NK-92 treated with Interleukin-12 subunit alpha and Interleukin-12 subunit beta, amount 100 ng/mL, for 24 hours (cell line): ENCODE measurements around the gene LRRTM3.

Experiments
- DNase-seq: peaks from one replicate; lab custom pipeline; 2025; lab: John Stamatoyannopoulos, UW

Gene LRRTM3

DNA sequence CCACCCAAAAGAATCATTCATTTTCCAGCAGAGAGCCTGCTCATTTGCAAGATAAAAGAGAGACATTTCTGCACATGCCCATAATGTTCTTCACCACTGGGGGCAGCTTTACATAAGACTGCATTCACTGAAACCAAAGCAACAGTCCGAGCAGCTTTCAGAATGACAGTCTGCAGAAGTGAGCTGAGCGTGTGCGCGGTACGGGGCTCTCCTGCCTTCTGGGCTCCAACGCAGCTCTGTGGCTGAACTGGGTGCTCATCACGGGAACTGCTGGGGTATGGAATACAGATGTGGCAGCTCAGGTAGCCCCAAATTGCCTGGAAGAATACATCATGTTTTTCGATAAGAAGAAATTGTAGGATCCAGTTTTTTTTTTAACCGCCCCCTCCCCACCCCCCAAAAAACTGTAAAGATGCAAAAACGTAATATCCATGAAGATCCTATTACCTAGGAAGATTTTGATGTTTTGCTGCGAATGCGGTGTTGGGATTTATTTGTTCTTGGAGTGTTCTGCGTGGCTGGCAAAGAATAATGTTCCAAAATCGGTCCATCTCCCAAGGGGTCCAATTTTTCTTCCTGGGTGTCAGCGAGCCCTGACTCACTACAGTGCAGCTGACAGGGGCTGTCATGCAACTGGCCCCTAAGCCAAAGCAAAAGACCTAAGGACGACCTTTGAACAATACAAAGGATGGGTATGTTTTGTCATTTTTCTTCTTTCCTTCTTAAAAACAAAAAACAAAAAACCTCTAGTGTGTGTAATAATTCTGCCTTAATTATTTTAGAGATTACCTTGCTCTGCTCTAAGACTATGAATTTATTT is at the start of gene LRRTM3:
LRRTM3 (plus strand) TSS at position 141 of the 820 bp plus-strand sequence.
- DNase-seq = no peak

DNA sequence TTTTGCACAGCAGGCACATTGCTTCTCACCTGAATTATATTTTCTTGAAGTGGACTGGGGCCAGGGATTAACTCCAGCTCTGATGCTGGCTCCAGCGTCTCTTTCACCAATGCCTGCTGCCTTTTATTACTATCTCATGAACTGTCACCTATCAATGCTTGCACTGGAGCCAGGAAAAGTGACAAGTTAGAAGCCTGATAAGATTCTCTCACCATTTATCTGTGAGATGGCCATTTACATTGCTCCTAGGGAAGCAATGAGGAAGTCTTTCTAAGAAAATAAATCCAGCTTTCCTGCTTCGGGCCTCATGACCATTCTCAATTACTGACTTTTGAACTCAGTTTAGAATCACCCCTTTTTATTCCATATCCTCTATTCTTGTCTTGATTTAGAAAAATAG is 48.5 kb upstream of the LRRTM3 start:
- no peak for DNase-seq

DNA sequence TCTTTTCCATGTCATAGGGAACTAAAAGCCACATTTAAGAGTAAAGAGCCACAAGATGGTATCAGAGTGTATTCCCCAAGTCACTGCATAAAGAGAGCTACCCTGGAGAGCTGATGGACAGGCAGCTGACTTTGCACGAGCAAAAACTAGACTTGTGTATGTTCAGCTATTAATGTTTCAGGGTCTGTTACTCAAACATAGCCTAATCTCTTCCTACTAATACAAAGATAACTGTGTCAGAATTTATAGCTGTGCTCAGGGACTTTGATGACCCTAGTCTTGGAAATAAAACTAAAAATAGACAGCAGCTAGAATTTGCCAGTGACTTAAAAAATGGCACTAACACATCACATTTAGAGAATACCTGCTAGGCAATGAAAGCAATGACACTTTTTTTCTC is 45.5 kb upstream of the LRRTM3 start:
- DNase-seq = no peak

DNA sequence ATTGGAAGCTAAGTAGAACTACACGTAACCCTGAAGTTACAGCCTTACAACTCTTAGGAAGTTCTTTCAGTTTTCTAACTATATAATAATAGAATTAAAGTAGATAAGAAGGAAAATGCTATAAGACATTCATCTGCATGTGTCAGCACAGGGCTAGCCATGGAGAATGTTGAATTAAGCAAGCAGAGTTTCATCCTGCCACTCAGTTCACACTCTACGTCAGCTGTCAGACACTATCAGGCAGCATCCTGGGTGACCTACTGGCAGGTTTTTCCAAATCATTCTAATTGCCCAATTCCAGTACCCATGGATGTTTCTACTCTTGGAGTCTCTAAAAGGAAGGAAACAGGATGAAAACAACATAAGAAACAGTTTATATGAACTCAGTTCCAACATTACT is 45.0 kb upstream of the LRRTM3 start:
- no peak for DNase-seq

- DNase-seq = no peak
Measured at GRCh38 chr10:66881814-66882213, 44.0 kb upstream of the LRRTM3 start.

GRCh38 chr10:66882271-66882670 is 43.6 kb upstream of the LRRTM3 start:
- no peak for DNase-seq

DNA sequence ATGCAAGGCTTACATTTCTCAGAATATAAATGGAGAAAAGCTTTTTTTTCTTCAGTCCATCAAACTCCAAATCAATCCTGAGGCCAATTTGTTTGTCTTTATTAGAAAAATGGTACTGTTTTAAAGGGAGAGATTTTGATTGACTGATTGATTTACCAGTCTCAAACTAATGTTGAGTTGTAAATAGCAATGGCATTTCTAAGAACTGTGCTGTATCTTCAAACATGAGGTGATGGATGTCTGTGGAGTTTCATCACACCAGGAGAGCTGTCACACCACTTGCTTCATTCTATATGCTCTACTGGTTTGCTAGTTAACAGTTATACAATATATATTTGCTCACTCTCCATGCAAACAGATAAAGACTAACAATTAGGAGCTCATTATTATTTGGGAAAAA is 39.0 kb upstream of the LRRTM3 start:
- no peak for DNase-seq

DNA sequence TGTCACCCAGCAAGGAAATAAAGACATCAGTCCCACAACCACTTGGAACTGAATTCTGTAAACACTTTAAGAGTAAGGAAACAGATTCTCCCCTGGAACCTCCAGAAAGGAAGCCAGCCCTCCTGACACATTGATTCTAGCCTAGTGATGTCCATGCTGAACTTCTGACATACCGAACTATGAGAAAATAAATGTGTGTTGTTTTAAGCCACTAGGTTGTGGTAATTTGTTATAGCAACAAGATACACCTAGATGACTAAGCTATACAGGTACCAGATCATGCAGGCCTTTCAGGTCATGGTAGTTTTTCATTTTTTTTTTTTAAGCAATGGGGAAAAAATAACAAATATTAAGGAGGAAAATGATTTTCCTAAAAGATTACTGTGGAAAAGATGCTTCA is 37.6 kb upstream of the LRRTM3 start:
- DNase-seq = no peak

GRCh38 chr10:66892871-66893270 is 33.0 kb upstream of the LRRTM3 start:
- DNase-seq = no peak

DNA sequence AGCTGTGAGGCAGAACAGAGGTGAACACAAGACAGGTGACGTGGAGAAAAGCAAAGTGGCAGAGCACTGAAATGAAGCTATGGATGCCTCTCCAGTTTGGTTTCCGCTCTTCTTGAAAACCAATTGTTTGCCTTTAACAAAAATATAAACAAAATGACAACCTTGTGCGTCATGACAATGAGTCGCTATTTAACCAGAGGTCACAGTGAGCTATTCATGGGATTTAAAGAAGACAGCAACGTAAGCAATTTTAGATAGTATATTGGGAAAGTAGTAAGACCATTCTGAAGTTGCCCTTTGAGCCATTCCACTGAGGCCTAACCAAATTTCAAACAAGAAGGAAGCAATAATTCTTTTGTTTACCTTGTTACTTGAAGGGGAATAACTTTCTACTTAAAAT is 15.2 kb upstream of the LRRTM3 start:
- DNase-seq = no peak

DNA sequence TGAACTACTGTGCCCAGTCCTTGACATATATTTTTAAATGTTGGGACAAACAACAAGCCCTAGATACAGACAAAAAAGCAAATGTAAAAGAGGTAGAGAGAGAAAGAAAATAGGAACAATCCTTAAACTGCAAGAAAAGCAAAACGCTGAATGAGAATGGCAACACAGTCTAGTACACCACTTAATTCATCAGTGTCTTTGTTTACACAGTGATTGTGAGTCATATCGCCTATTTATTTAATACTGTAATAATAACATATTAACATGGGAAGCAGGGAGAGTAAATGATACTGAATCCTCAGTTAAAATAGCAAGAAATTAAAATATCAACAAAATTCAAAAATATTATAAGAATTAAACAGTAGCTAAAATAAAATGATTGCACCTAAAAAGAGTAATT is 9.8 kb upstream of the LRRTM3 start:
- no peak for DNase-seq

DNA sequence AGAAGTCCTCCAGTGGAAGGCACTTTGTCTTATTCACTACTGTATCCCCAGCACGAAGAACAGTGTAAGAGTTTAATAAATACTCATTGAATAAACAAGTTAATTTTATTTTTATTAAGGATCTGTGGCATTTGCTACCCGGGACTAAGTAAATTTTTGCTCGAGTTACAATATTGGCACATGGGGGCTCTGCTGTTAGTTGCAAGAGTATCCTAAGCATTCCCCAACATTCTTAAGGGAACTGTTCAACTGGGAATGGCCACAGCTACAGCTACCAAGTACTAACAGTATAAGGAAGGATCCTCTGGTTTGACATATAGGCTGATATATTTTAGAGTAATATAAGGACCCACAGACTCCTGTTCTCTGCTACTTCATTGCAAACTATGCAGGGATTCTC is 8.7 kb upstream of the LRRTM3 start:
- DNase-seq = no peak

GRCh38 chr10:66919248-66919647 is 6.6 kb upstream of the LRRTM3 start:
- DNase-seq = no peak

GRCh38 chr10:66924674-66925345 is 1.0 kb upstream of the LRRTM3 start:
- no peak for DNase-seq

- DNase-seq = no peak
Measured at GRCh38 chr10:66925373-66925772, 463 bp upstream of the LRRTM3 start.

DNA sequence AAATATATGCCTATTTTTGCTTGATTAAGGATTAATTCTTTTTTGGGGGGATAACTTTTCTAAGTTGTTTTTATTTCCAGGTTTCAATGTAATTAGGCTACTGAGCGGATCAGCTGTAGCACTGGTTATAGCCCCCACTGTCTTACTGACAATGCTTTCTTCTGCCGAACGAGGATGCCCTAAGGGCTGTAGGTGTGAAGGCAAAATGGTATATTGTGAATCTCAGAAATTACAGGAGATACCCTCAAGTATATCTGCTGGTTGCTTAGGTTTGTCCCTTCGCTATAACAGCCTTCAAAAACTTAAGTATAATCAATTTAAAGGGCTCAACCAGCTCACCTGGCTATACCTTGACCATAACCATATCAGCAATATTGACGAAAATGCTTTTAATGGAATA is 1.0 kb downstream of the LRRTM3 start:
- no peak for DNase-seq

GRCh38 chr10:66927251-66927935 is 1.6 kb downstream of the LRRTM3 start:
- DNase-seq = no peak

DNA sequence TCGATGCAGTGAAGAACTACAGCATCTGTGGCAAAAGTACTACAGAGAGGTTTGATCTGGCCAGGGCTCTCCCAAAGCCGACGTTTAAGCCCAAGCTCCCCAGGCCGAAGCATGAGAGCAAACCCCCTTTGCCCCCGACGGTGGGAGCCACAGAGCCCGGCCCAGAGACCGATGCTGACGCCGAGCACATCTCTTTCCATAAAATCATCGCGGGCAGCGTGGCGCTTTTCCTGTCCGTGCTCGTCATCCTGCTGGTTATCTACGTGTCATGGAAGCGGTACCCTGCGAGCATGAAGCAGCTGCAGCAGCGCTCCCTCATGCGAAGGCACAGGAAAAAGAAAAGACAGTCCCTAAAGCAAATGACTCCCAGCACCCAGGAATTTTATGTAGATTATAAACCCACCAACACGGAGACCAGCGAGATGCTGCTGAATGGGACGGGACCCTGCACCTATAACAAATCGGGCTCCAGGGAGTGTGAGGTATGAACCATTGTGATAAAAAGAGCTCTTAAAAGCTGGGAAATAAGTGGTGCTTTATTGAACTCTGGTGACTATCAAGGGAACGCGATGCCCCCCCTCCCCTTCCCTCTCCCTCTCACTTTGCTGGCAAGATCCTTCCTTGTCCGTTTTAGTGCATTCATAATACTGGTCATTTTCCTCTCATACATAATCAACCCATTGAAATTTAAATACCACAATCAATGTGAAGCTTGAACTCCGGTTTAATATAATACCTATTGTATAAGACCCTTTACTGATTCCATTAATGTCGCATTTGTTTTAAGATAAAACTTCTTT is 2.3 kb downstream of the LRRTM3 start:
- no peak for DNase-seq

DNA sequence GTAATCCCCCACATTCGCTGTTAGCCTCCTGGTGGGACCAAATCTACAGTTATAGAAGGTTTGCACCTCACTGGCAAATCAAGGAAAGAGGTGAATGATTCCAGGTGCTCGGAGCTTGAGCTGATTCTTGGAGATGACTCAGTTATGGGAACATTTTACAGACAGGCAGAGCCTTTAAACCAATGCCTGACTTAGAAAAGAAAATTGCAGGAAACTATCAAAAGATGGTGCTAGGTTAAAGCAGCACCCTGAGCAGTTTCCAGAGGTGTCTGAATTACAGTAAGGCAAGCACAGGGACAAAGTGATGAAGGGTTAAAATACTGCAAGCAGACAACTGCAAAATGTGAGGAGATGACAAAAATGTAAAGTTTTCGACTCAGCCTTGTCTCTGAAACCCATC is 2.9 kb downstream of the LRRTM3 start:
- no peak for DNase-seq

- no peak for DNase-seq
Measured at GRCh38 chr10:66929375-66929774, 3.5 kb downstream of the LRRTM3 start.

- no peak for DNase-seq
Measured at GRCh38 chr10:66931340-66931948, 5.6 kb downstream of the LRRTM3 start.

GRCh38 chr10:66931949-66932343 is 6.1 kb downstream of the LRRTM3 start:
- no peak for DNase-seq
